HT-29 (cell line): Measurements from ENCODE around the gene PDCD11. TPM values are rescaled to one million over a fixed set of nuclear protein-coding genes. Genes with fewer than 3 reads are reported as not detected.
"Not testable (repeated sequence)": the region's sequence is repeated elsewhere in the genome, so short reads cannot be mapped to it uniquely, and the experiment has no call there.

Source experiments
- DNase-seq: peaks from one replicate; pipeline ENCODE4 v3.0.0-alpha.2; 2015; ENCODE audit warnings: low spot score
- total RNA-seq: library from RNA; depleted of rRNA; stranded (reverse); fragments of >200 nt; shearing (Covaris generic); gene quantifications from 2 replicates; pipeline ENCODE4 v1.2.3, GENCODE V29; 2014; rRNA removed

Gene PDCD11, protein sequence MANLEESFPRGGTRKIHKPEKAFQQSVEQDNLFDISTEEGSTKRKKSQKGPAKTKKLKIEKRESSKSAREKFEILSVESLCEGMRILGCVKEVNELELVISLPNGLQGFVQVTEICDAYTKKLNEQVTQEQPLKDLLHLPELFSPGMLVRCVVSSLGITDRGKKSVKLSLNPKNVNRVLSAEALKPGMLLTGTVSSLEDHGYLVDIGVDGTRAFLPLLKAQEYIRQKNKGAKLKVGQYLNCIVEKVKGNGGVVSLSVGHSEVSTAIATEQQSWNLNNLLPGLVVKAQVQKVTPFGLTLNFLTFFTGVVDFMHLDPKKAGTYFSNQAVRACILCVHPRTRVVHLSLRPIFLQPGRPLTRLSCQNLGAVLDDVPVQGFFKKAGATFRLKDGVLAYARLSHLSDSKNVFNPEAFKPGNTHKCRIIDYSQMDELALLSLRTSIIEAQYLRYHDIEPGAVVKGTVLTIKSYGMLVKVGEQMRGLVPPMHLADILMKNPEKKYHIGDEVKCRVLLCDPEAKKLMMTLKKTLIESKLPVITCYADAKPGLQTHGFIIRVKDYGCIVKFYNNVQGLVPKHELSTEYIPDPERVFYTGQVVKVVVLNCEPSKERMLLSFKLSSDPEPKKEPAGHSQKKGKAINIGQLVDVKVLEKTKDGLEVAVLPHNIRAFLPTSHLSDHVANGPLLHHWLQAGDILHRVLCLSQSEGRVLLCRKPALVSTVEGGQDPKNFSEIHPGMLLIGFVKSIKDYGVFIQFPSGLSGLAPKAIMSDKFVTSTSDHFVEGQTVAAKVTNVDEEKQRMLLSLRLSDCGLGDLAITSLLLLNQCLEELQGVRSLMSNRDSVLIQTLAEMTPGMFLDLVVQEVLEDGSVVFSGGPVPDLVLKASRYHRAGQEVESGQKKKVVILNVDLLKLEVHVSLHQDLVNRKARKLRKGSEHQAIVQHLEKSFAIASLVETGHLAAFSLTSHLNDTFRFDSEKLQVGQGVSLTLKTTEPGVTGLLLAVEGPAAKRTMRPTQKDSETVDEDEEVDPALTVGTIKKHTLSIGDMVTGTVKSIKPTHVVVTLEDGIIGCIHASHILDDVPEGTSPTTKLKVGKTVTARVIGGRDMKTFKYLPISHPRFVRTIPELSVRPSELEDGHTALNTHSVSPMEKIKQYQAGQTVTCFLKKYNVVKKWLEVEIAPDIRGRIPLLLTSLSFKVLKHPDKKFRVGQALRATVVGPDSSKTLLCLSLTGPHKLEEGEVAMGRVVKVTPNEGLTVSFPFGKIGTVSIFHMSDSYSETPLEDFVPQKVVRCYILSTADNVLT (N-terminal part only)
- total RNA-seq: 34.0 and 40.6 TPM in 2 replicates

- DNase-seq: peak; percentile 99
These were observed at the start of gene PDCD11, which contains the start of gene ATP5MK for GRCh38 chr10:103396067-103396788. Gene PDCD11 (plus strand): TSS chr10:103396626. CDS start chr10:103398427, 1,801 bp downstream. Gene ATP5MK (minus strand): TSS chr10:103396475. CDS start chr10:103392457, 4,018 bp downstream.

- DNase-seq: no peak
These were observed 46.3 kb upstream of the PDCD11 start for GRCh38 chr10:103350175-103350516.

- peak; percentile 70 for DNase-seq
These were observed 45.7 kb upstream of the PDCD11 start, which contains the start of gene PCGF6 for GRCh38 chr10:103350517-103351260. Gene PCGF6 (minus strand): TSS chr10:103351140. CDS start chr10:103351066, 74 bp downstream.

DNA sequence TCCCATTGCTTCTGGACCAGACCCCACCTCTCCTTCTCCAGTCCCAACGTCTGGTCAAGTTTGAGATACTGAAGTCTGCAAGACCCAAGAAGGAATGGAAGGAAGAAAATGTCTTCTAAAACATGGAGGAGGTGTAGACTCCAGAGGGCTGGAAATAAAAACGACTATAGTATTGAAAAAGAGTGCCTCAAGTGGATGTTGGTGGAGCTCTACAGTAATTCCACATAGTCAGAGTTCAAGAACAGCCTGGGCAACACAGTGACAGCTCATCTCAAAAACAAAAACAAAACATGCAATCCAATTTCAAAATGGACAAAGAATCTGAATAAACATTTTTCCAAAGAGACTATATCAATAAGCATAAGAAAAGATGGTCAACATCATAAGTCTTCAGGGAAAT, 43.1 kb upstream of the PDCD11 start:
- DNase-seq: no peak

- not testable (repeated sequence) for DNase-seq
These were observed 41.9 kb upstream of the PDCD11 start for GRCh38 chr10:103354567-103354966.

GRCh38 chr10:103355906-103356599, 40.4 kb upstream of the PDCD11 start:
- no peak for DNase-seq

DNA sequence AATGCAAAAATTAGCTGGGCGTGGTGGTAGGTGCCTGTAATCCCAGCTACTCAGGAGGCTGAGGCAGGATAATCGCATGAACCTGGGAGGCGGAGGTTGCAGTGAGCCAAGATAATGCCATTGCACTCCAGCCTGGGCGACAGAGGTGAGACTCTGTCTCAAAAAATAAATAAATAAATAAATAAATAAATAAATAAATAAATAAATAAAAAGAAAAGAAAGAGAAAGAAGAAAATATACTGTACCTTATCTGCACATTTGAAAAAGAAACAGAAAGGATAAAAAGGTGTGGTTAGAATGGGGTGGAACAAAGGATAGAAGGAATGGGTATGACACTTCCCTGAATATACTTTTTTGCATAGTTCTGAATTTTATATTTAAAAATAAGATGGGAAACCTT, 36.9 kb upstream of the PDCD11 start:
- DNase-seq: not testable (repeated sequence)

DNA sequence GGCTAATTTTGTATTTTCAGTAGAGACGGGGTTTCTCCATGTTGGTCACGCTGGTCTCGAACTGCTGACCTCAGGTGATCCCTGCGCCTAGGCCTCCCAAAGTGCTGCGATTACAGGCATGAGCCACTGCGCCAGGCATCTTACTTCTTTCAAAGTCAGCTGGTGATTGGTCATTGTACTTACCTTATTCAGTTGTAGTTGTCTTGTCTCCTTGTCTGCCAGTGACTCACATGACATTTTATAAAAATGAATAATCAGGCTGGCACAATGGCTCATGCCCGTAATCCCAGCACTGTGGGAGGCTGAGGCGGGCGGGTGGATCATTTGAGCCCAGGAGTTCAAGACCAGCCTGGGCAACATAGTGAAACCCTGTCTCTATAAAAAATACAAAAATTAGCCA, 35.6 kb upstream of the PDCD11 start:
- DNase-seq: not testable (repeated sequence)

- no peak for DNase-seq
These were observed 29.0 kb upstream of the PDCD11 start for GRCh38 chr10:103367379-103367781.

GRCh38 chr10:103367782-103368518, 28.5 kb upstream of the PDCD11 start, which contains the start of gene TAF5:
Gene TAF5 (plus strand): TSS chr10:103367976. CDS start chr10:103367990, 14 bp downstream.
- peak; percentile 95 for DNase-seq

DNA sequence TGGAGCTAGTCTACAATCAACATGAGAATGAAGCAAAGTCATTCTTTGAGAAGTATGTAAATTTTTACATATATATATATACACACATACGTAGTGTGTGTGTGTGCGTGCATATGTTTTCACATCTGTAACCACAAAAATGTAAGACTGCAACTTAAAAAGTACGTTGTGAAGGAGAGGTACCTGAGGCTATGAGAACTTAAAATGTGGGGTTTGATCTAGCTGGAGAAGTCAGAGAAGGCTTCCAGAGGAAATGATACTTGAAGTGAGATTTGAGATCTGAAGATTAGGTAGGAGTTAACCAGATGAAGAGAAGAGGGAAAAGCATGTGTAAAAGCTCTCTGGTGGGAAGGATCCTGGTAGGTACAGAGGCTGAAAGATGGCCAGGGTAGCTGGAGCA, 22.9 kb upstream of the PDCD11 start:
- DNase-seq: no peak

- no peak for DNase-seq
These were observed 22.2 kb upstream of the PDCD11 start for GRCh38 chr10:103374263-103374662.

- DNase-seq: no peak
These were observed 13.7 kb upstream of the PDCD11 start for GRCh38 chr10:103382769-103383168.

- DNase-seq: no peak
These were observed 2.2 kb upstream of the PDCD11 start for GRCh38 chr10:103394180-103394579.

DNA sequence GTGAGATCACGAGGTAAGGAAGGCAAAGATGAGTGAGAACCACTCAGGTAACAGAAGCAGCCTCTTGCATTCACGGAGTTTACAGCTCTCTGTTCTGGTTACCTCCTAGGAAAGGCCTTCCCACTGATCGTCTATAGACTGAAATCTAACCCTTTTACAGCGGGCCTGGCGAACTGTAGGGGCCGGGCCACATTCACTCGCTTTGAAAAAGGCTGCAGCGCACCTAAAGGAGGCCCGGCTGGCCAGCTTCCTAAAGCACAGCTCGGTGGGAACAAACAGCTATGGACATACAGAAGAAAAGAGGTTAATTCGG, 716 bp upstream of the PDCD11 start:
- peak; percentile 42 for DNase-seq

DNA sequence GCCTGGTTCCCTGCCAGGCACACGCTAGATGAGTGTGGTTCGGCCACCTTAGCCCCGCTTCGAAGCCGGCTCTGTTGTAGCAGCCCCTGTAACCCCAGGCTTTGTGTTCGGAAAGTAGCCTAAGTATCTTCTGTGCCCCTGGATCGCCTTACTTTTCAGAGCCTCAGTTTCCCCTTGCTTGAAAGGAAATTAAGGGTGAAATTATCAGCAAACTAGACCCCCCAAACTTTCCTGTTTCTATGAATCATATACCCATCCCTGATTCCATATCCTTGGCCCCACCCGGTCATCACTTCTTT, 312 bp downstream of the PDCD11 start:
- no peak for DNase-seq

DNA sequence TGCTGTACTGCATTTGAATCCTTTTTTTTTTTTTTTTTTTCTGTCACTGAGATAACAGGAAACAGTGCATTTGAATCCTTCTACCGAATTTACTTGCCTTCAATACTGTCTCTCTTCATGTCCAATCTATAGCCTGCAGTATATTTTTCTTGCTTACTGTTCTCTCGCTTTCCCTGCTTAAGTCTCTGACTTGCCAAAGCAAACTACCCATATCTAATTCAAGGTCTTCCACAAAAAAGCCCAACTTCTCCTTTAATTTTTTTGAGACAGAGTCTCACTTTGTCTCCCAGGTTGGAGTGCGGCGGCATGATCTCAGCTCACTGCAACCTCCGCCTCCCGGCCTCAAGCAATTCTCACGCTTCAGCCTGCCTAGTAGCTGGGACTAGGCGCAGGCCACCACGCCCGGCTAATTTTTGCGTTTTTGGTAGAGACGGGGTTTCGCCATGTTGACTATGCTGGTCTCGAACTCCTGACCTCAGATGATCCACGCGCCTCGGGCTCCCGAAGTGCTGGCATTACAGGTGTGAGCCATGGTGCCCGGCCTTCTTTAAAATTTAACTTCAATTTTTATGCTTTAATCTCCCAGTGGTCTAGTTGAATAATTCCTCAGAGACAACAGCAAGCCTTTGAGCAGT, 882 bp downstream of the PDCD11 start:
- no peak for DNase-seq

GRCh38 chr10:103413564-103413963, 17.1 kb downstream of the PDCD11 start:
- no peak for DNase-seq
